ENCODE data around the gene ARPC2.

- TF ChIP-seq CTCF (conservative IDR thresholded peaks at IDR 0.05; ENCODE audit: low read depth, low read length), result no peak
- no peak for TF ChIP-seq EZH2 (IDR thresholded peaks at IDR 0.05; ENCODE audit: low read length, unreplicated experiment)
Observed at GRCh38 chr2:218294430-218295022, 77.5 kb downstream of the ARPC2 start.
